AG09309 (cell line): Measurements from ENCODE around the gene AUTS2.
"Not testable (repeated sequence)": the region's sequence is repeated elsewhere in the genome, so short reads cannot be mapped to it uniquely, and the experiment has no call there.

Experiments
- DNase-seq: peaks from one replicate; pipeline ENCODE4 v3.0.0-alpha.2; 2010; ENCODE audit warnings: low read depth
- H3K4me3 ChIP-seq: 2 replicates; pipeline ENCODE4 v1.5.1; 2011; ENCODE audit warnings: mild to moderate bottlenecking, low read depth, low read length, moderate library complexity; ENCODE audit not compliant: control insufficient read depth
- TF ChIP-seq, protein P1 (sequence below): IDR thresholded peaks from 2 replicates; pipeline ENCODE4 v1.5.1; 2011; ENCODE audit warnings: mild to moderate bottlenecking, low read depth, low read length, inconsistent platforms; ENCODE audit not compliant: insufficient read depth, control insufficient read depth; ENCODE audit errors: missing control alignments

Gene AUTS2

DNA sequence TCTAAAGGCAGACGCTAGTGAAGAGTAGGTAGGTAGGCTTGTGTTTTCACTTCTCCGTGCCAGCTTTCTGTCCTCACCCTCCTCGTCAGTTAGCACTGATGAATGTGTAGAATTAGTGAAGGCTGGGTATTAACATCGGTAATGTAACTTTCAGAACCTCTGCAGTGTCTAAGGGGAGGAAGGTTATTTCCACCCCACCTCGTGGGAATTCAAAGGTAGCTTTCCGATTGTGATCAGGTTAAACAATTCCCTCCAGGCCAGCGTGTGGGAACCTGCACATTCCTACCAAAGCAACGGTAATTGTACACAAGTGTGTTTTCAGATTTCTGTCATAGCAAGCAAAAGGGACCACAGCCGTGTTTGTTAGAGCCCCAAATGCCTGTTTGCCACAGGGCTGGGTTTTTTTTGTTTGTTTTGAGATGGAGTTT is 1128.7 kb downstream of the AUTS2 start:
- H3K4me3 ChIP-seq = no peak overlapping the region
- TF ChIP-seq, protein P1, sequence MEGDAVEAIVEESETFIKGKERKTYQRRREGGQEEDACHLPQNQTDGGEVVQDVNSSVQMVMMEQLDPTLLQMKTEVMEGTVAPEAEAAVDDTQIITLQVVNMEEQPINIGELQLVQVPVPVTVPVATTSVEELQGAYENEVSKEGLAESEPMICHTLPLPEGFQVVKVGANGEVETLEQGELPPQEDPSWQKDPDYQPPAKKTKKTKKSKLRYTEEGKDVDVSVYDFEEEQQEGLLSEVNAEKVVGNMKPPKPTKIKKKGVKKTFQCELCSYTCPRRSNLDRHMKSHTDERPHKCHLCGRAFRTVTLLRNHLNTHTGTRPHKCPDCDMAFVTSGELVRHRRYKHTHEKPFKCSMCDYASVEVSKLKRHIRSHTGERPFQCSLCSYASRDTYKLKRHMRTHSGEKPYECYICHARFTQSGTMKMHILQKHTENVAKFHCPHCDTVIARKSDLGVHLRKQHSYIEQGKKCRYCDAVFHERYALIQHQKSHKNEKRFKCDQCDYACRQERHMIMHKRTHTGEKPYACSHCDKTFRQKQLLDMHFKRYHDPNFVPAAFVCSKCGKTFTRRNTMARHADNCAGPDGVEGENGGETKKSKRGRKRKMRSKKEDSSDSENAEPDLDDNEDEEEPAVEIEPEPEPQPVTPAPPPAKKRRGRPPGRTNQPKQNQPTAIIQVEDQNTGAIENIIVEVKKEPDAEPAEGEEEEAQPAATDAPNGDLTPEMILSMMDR = no peak
- no peak for DNase-seq

DNA sequence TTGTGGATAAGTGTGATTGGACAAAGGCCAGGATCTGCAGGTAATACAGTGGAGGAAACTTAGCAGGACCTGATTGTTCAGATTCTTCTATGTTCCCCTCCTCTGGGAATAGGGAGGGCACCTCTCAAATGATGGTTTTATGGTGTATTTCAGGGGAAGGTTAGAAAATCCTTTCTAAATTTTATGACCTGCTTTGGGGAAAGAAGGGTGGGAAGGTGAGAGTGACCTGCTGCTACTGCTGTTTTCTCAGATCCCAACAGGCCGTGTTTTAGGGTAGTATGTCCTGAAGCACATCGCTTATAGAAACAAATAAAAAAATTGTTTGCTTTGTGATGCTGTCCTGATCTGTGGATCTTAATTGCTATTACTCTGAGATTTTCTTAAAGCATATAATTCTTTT is 1129.6 kb downstream of the AUTS2 start:
- H3K4me3 ChIP-seq = no peak overlapping the region
- TF ChIP-seq, protein P1 = no peak

DNA sequence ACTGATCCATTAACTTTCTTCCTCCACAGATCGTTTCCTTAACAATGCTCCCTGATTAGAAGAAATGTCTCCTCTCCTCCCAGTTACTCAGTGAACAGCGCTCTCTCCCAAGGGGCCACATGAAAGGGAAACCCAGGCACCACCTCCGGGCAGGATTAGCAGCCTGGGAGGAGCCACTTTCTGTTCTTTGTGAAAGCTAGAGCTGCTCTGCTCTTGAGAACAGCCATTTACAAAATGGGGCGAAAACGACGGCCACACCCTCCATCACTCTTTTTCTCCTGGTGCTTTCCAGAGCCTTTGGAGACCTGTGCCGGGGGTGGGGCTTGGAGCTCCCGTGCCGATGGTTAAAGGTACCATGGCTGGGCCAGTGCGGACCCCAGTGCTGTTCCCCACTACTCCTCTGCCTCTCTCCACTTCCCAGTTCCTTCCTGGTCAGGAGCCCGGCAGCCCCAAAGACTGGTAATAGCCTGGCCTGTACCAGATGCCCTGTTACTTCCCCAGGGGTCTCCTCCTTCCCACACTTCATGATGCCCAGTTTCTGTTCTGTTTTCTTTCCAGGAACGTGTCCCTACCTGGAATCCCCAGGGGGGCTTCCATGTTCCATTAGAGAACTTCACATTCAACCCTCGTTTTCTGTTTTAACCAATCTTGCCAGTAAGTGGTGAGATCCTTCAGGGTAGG is 1130.7 kb downstream of the AUTS2 start:
- DNase-seq = no peak
- no peak overlapping the region for H3K4me3 ChIP-seq
- TF ChIP-seq, protein P1 = no peak

More for the DNA sequence above, 1129.6 kb downstream of the AUTS2 start:
- DNase-seq = no peak

DNA sequence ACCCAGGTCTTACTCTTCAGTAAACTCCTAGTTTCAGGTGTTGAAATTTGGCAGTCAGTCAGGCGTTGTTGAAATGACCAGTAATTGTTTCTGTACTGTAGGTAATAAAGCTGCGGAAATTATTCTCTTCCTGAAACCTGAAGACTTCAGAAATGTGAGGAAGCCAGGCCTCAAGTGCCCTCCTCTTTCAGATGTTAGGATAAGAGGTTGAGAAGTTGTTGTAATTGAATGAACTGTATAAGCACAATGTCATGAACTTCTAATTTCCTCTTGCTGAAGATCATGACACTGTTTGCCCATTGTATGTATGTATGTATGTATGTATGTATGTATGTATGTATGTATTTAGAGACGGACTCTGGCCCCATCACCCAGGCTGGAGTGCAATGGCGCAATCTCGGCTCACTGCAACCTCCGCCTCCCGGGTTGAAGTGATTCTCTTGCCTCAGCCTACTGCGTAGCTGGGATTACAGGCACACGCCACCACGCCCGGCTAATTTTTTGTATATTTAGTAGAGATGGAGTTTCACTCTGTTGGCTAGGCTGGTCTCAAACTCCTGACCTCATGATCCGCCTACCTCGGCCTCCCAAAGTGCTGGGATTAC is 1131.4 kb downstream of the AUTS2 start:
- H3K4me3 ChIP-seq, DNase-seq: not testable (repeated sequence)

DNA sequence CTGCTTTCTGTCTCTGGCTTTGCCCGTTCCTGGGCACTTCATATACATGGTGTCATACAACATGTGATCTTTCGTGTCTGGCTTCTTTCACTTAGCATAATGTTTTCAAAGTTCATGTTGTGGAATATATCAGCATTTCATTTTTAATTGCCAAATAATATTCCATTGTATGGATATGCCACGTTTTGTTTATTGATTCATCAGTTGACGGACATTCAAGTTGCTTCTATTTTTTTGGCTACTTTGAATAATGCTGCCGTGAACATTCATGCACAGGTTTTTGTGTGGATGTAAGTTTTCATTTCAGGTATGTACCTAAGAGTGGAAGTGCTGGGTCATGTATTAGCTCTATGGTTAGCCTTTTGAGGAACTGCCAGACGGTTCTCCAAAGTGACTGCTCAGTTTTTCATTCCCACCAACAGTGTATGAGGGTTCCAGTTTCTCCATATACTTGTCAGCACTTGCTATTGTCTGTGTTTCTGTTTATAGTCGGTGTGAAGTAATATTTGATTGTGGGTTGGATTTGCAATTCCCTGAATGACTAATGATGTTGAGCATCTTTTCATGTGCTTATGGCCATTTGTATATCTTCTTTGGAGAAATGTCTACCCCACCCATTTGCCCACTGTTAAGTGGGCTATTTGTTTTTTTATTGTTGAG is 1132.3 kb downstream of the AUTS2 start:
- TF ChIP-seq, protein P1 = no peak
- DNase-seq = no peak
- H3K4me3 ChIP-seq = no peak overlapping the region

DNA sequence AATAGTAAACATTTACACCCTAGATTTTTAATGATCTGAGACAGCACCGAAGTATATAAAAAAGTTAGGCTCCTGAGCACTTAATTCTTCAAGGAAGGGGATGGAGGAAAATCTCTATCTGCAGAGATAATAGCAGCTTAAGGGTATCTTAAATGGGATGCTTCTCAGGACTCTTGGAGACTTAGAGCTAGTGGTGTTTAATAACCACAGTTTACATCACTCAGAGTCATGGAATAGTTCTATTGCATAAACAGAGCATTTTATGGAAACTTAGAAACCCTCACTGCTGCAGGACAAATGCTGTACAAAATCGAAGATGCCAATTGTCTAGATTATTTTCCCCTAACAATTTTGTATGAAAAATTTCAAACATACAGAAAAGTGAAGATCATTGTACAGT is 1134.8 kb downstream of the AUTS2 start:
- no peak for DNase-seq
- H3K4me3 ChIP-seq = no peak overlapping the region
- TF ChIP-seq, protein P1 = no peak

DNA sequence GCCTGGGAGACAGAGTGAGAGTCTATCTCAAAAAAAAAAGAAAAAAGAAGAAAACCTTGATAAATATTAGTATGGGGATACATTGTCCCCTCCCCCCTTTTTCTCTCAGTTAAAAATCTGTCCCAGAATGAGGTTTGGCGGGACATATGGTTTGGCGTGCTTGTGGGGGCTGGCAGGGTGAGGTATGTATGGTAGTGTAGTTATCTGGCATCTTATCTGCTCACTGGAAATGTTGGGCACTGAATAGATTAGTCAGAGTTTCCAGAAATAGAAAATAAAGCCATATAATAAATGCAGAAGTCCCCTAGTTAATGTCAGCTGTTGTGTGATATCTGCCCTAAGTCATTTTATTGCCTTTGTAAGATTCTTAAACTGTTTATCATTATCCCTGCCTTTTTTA is 1136.1 kb downstream of the AUTS2 start:
- TF ChIP-seq, protein P1 = no peak
- peak; percentile 38 for DNase-seq
- no peak overlapping the region for H3K4me3 ChIP-seq
